HCT116 (cell line): ENCODE results near the gene RCAN2. TPM values are rescaled to one million over a fixed set of nuclear protein-coding genes. Genes with fewer than 3 reads are reported as not detected.

Experiments
- ATAC-seq: fragments of 200-7000 bp; cut with Tn5 transposase; 2 replicates; pipeline ENCODE4 v1.9.1; 2020; ENCODE audit warnings: mild to moderate bottlenecking, moderate library complexity
- BruUV-seq: library from RNA; stranded (reverse); fragments of 400-500 nt; replicated peaks from 2 replicates; lab custom pipeline; 2021; lab: Mats Ljungman, UMichigan
- CTCF ChIA-PET: fragments of 300-600 bp; sonication (Branson Sonifier 250); formaldehyde crosslinking; loops from one replicate; lab custom pipeline; 2021; ENCODE audit warnings: antibody characterized with exemption; lab: Charles Lee
- POLR2A ChIA-PET: fragments of 300-600, 350-600 bp; sonication (Branson Sonifier 250); formaldehyde crosslinking; loops from one replicate; lab custom pipeline; 2021; ENCODE audit warnings: antibody characterized with exemption; lab: Charles Lee
- RAD21 ChIA-PET, 2 experiments: fragments of 300-600 bp; sonication (Branson Sonifier 250); formaldehyde crosslinking; loops; one replicate each; lab custom pipeline; 2023; ENCODE audit warnings: low total read pairs in 2 of 2; ENCODE audit not compliant: uncharacterized antibody in 2 of 2, unreplicated experiment in 2 of 2, low non-redundant PET in 1 of 2; lab: Charles Lee
- DNase-seq: peaks from one replicate; pipeline ENCODE4 v3.0.0-alpha.2; 2010; ENCODE audit warnings: low read depth, low spot score
- H2AFZ ChIP-seq: fragments of 200-600 bp; shearing (Covaris generic), sonication (generic); 2 replicates; pipeline ENCODE4 v1.6.1; 2017; ENCODE audit warnings: low read depth, mixed run types, mixed read lengths, antibody characterized with exemption, low read length; ENCODE audit not compliant: poor library complexity, severe bottlenecking
- H3K27ac ChIP-seq: 2 replicates; pipeline ENCODE4 v1.5.1; 2012; ENCODE audit warnings: low read depth, low read length
- H3K27me3 ChIP-seq: fragments of 200-600 bp; sonication (generic); 2 replicates; pipeline ENCODE4 v1.6.1; 2016; ENCODE audit warnings: mixed run types, low read length, mixed read lengths; ENCODE audit not compliant: insufficient read depth
- H3K36me3 ChIP-seq, 2 experiments: fragments of 200-500 bp in 1 of 2; fragments of 200-600 bp in 1 of 2; sonication (Bioruptor generic) in 1 of 2; sonication (generic) in 1 of 2; 2 replicates each; pipeline versions ENCODE4 v1.5.1 to v1.6.1; 2014 to 2016; ENCODE audit warnings: low read length in 2 of 2, inconsistent platforms in 1 of 2, mixed read lengths in 1 of 2, mixed run types in 1 of 2; ENCODE audit not compliant: insufficient read depth in 2 of 2, control insufficient read depth in 1 of 2
- H3K4me1 ChIP-seq, 2 experiments: fragments of 200-600 bp in 1 of 2; sonication (generic) in 1 of 2; 2 replicates each; pipeline versions ENCODE4 v1.5.1 to v1.6.1; 2012 to 2017; ENCODE audit warnings: low read length in 2 of 2, inconsistent platforms in 1 of 2, mild to moderate bottlenecking in 1 of 2, mixed read lengths in 1 of 2, mixed run types in 1 of 2, moderate library complexity in 1 of 2; ENCODE audit not compliant: insufficient read depth in 2 of 2, control insufficient read depth in 1 of 2
- H3K4me2 ChIP-seq: fragments of 200-600 bp; sonication (generic); 2 replicates; pipeline ENCODE4 v1.6.1; 2017; ENCODE audit warnings: mixed run types, low read length, mixed read lengths
- H3K4me3 ChIP-seq, 2 experiments: fragments of 200-600 bp in 1 of 2; sonication (generic) in 1 of 2; replicated peaks in 1 of 2; 2 replicates each; pipeline ENCODE4 v1.5.1; 2011 to 2016; ENCODE audit warnings: low read length in 2 of 2, control low read depth in 1 of 2, low read depth in 1 of 2, mild to moderate bottlenecking in 1 of 2, mixed read lengths in 1 of 2, mixed run types in 1 of 2
- H3K79me2 ChIP-seq: fragments of 200-600 bp; sonication (generic); 2 replicates; pipeline ENCODE4 v1.6.1; 2017; ENCODE audit warnings: mild to moderate bottlenecking, mixed run types, low read length, moderate library complexity, mixed read lengths; ENCODE audit not compliant: insufficient read depth
- H3K9ac ChIP-seq: fragments of 200-600 bp; sonication (generic); 2 replicates; pipeline ENCODE4 v1.6.1; 2016; ENCODE audit warnings: low read length, mixed read lengths
- H3K9me2 ChIP-seq: fragments of 200-600 bp; sonication (generic), shearing (Covaris generic); 2 replicates; pipeline ENCODE4 v1.6.1; 2017; ENCODE audit warnings: mixed run types, mild to moderate bottlenecking, moderate library complexity; ENCODE audit not compliant: insufficient read depth
- H3K9me3 ChIP-seq, 2 experiments: fragments of 200-500 bp in 1 of 2; fragments of 200-600 bp in 1 of 2; sonication (Bioruptor generic) in 1 of 2; sonication (generic) in 1 of 2; 2 replicates each; pipeline ENCODE4 v1.6.1; 2014 to 2017; ENCODE audit warnings: low read length in 2 of 2, mixed read lengths in 2 of 2, inconsistent platforms in 1 of 2, low read depth in 1 of 2, mild to moderate bottlenecking in 1 of 2, mixed run types in 1 of 2, moderate library complexity in 1 of 2; ENCODE audit not compliant: control insufficient read depth in 1 of 2, insufficient read depth in 1 of 2
- H4K20me1 ChIP-seq: fragments of 200-600 bp; sonication (generic), shearing (Covaris generic); 2 replicates; pipeline ENCODE4 v1.6.1; 2017; ENCODE audit warnings: mixed run types, mild to moderate bottlenecking, moderate library complexity; ENCODE audit not compliant: insufficient read depth
- ATF3 ChIP-seq: IDR thresholded peaks from 2 replicates; pipeline ENCODE4 v1.6.1; 2012
- CBX3 ChIP-seq: IDR thresholded peaks from 2 replicates; pipeline ENCODE4 v1.6.1; 2012; ENCODE audit warnings: low read depth
- EZH2 ChIP-seq: fragments of 200-600 bp; sonication (generic); IDR thresholded peaks from 2 replicates; pipeline ENCODE4 v1.6.1; 2017; ENCODE audit warnings: antibody characterized with exemption, mixed run types
- EZH2phosphoT487 ChIP-seq: fragments of 200-600 bp; IDR thresholded peaks from 2 replicates; pipeline ENCODE4 v1.6.1; 2018; ENCODE audit warnings: antibody characterized with exemption, borderline replicate concordance
- FOSL1 ChIP-seq: IDR thresholded peaks from 2 replicates; pipeline ENCODE4 v1.6.1; 2012; ENCODE audit warnings: low read depth
- JUND ChIP-seq: IDR thresholded peaks from 2 replicates; pipeline ENCODE4 v1.6.1; 2012
- MAX ChIP-seq: IDR thresholded peaks from 2 replicates; pipeline ENCODE4 v1.6.1; 2012
- POLR2A ChIP-seq: IDR thresholded peaks from 2 replicates; pipeline ENCODE4 v1.7.0; 2011; ENCODE audit warnings: borderline replicate concordance; ENCODE audit not compliant: insufficient read depth, insufficient read length; ENCODE audit errors: extremely low read depth
- POLR2AphosphoS5 ChIP-seq: IDR thresholded peaks from 2 replicates; pipeline ENCODE4 v1.6.1; 2011; ENCODE audit warnings: mild to moderate bottlenecking, low read depth, low read length, moderate library complexity
- RAD21 ChIP-seq: IDR thresholded peaks from 2 replicates; pipeline ENCODE4 v1.6.1; 2012; ENCODE audit warnings: low read depth, mild to moderate bottlenecking
- REST ChIP-seq: IDR thresholded peaks from 2 replicates; pipeline ENCODE4 v1.6.1; 2012; ENCODE audit warnings: low read depth
- SIN3A ChIP-seq: IDR thresholded peaks from 2 replicates; pipeline ENCODE4 v1.6.1; 2012; ENCODE audit warnings: low read depth
- SRF ChIP-seq: IDR thresholded peaks from 2 replicates; pipeline ENCODE4 v1.6.1; 2012; ENCODE audit warnings: low read depth
- TCF7L2 ChIP-seq: IDR thresholded peaks from 2 replicates; pipeline ENCODE4 v1.7.0; 2011; ENCODE audit warnings: borderline replicate concordance, inconsistent platforms; ENCODE audit not compliant: insufficient read depth, insufficient read length; ENCODE audit errors: extremely low read depth
- YY1 ChIP-seq: IDR thresholded peaks from 2 replicates; pipeline ENCODE4 v1.6.1; 2011; ENCODE audit warnings: low read length, low read depth, moderate library complexity, mild to moderate bottlenecking; ENCODE audit not compliant: insufficient replicate concordance; ENCODE audit errors: extremely low read depth
- ZBTB33 ChIP-seq: IDR thresholded peaks from 2 replicates; pipeline ENCODE4 v1.6.1; 2011; ENCODE audit warnings: mild to moderate bottlenecking, low read length, moderate library complexity; ENCODE audit not compliant: insufficient replicate concordance; ENCODE audit errors: extremely low read depth
- ZFX ChIP-seq: fragments of 450-650 bp; IDR thresholded peaks from 2 replicates; pipeline ENCODE4 v1.6.1; 2017
- ZNF274 ChIP-seq: fragments of 200-500 bp; sonication (Bioruptor generic); IDR thresholded peaks from 2 replicates; pipeline ENCODE4 v1.6.1; 2014; ENCODE audit warnings: mild to moderate bottlenecking, low read depth, low read length, inconsistent platforms
- intact Hi-C: fragments of 100-400 bp; cut with micrococcal nuclease; formaldehyde crosslinking; loops from 2 replicates; pipeline ENCODE4 v1.10.0; 2022
- total RNA-seq: library from RNA; stranded (reverse); gene quantifications from one replicate; pipeline ENCODE4 v1.2.1, GENCODE V29; 2021; ENCODE audit not compliant: unreplicated experiment

Gene RCAN2
- total RNA-seq, 1 experiment from 2014 or later, result 0.57 TPM

- no peak overlapping the region for H3K9ac ChIP-seq
- no peaks in the 10 kb centered on the region for H3K36me3 ChIP-seq
- intact Hi-C loops, result no loop called here
- H3K27ac ChIP-seq, result no peak overlapping the region
- no peaks in the 10 kb centered on the region for H3K4me1 ChIP-seq
- DNase-seq (no peak), ATAC-seq (no peak)
- no peaks in the 10 kb centered on the region for H3K79me2 ChIP-seq
- no peak overlapping the region for H3K4me2 ChIP-seq
- CTCF ChIA-PET, result no interaction called here
- no peak for TF ChIP-seq JUND
- TF ChIP-seq SIN3A, result no peak
- TF ChIP-seq POLR2AphosphoS5, result no peak
- TF ChIP-seq CBX3, result no peak
- TF ChIP-seq REST, result no peak
- no peak for TF ChIP-seq MAX
- no peak for TF ChIP-seq EZH2
- TF ChIP-seq ZFX, result no peak
- TF ChIP-seq ZBTB33, result no peak
- no peak for TF ChIP-seq ATF3
- TF ChIP-seq POLR2A, result no peak
- TF ChIP-seq TCF7L2, result no peak
- TF ChIP-seq FOSL1, result no peak
- TF ChIP-seq YY1, result no peak
- TF ChIP-seq EZH2phosphoT487, result no peak
- TF ChIP-seq ZNF274, result no peak
- no peak for TF ChIP-seq RAD21
- no peak for TF ChIP-seq SRF
- H3K27me3 ChIP-seq, result no peaks in the 10 kb centered on the region
- RAD21 ChIA-PET, result no interaction called here
- no peak overlapping the region for H3K4me3 ChIP-seq
- no peak overlapping the region for H2AFZ ChIP-seq
- H4K20me1 ChIP-seq, result no peaks in the 10 kb centered on the region
- no TSS peak for BruUV-seq
- no peaks in the 10 kb centered on the region for H3K9me2 ChIP-seq
- POLR2A ChIA-PET, result no interaction called here
- H3K9me3 ChIP-seq, result no peaks in the 10 kb centered on the region
Measured at GRCh38 chr6:46468403-46469010, 22.7 kb downstream of the RCAN2 start.
